Suprapubic skin (tissue), 3 donors: ENCODE measurements around the gene EXD3.

Experiments used
- CTCF ChIP-seq, 2 donors: fragments of 200-600 bp in 1 of 2; fragments of 450-650 bp in 1 of 2; sonication (generic) in 1 of 2; IDR thresholded peaks; one replicate each; pipeline ENCODE4 v1.5.1; 2016 to 2019; ENCODE audit warnings: antibody characterized with exemption in 2 of 2, mild to moderate bottlenecking in 1 of 2, moderate library complexity in 1 of 2
- EP300 ChIP-seq: sonication (generic); formaldehyde crosslinking; IDR thresholded peaks from one replicate; pipeline ENCODE4 v1.6.1; 2017; ENCODE audit warnings: antibody characterized with exemption
- POLR2A ChIP-seq, 2 donors: fragments of 450-650 bp; IDR thresholded peaks; one replicate each; pipeline ENCODE4 v1.6.1; 2017; ENCODE audit warnings: antibody characterized with exemption in 2 of 2, mild to moderate bottlenecking in 2 of 2, moderate library complexity in 2 of 2

DNA sequence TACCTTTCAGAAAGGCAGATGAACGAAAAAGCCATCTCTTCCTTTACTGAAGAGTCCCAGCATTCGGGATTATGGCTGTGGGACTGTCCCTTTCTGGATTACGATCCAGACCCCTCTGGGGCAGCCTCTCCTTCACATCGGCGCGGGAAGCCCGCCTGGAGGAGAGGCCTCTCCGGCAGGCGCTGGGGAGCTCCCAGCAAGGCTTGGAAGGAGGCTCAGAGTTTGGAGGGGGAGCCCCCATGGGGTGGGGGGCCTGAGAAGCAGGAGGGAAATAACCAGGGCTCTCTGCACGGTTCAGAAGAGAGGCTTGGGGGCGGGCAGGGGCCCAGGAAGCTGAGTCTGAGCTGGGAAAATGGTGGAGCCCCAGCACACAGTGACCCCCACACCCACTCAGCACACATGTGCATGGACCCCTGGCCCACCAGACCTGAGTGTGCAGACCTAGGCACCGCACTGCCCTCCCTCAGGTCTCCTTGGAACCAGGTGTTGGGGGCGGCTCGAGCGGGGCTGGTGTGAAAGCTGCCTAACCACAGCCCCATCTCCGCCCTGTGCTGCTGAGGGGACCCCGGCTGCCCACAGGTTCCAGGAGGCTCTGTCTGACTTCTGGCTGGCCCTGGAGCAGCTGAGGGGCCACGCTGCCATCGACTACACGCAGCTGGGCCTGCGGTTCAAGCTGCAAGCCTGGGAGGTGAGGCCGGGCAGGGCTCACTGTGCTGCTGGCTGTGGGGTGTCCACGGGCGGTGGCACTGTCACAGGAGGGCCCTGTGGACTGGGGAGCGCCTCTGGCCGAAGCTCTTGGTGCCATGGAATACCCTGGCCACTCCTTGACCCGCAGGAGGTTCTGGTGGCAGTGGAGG lies 4.7 kb upstream of the EXD3 start:
- TF ChIP-seq CTCF (IDR thresholded peaks at IDR 0.05) (no peak), EP300 (no peak), POLR2A (IDR thresholded peaks at IDR 0.05) (no peak)
